Smooth muscle cell (in vitro differentiated cells): ENCODE data around the gene GNAI3. TPM values are rescaled to one million over a fixed set of nuclear protein-coding genes. Genes with fewer than 3 reads are reported as not detected.

Source experiments
- DNase-seq: peaks from one replicate; lab custom pipeline; 2025; ENCODE audit not compliant: unreplicated experiment; lab: John Stamatoyannopoulos, UW
- H2AFZ ChIP-seq: fragments of 200-600 bp; sonication (generic); 2 replicates; pipeline ENCODE4 v1.6.0; 2016; ENCODE audit warnings: antibody characterized with exemption, low read depth, mild to moderate bottlenecking
- H3F3A ChIP-seq: fragments of 200-600 bp; sonication (generic); 2 replicates; pipeline ENCODE4 v1.6.0; 2017; ENCODE audit warnings: antibody characterized with exemption, low read depth
- H3K27ac ChIP-seq: fragments of 200-600 bp; sonication (generic); 2 replicates; pipeline ENCODE4 v1.5.1; 2016; ENCODE audit warnings: low read depth, mild to moderate bottlenecking
- H3K27me3 ChIP-seq: fragments of 200-600 bp; sonication (generic); 2 replicates; pipeline ENCODE4 v1.6.1; 2016; ENCODE audit warnings: low read depth, mild to moderate bottlenecking
- H3K36me3 ChIP-seq: fragments of 200-600 bp; sonication (generic); 2 replicates; pipeline ENCODE4 v1.5.1; 2016; ENCODE audit warnings: low read depth
- H3K4me1 ChIP-seq: fragments of 200-600 bp; sonication (generic); 2 replicates; pipeline ENCODE4 v1.5.1; 2016; ENCODE audit warnings: low read depth
- H3K4me2 ChIP-seq: fragments of 200-600 bp; sonication (generic); 2 replicates; pipeline ENCODE4 v1.6.0; 2016; ENCODE audit warnings: mild to moderate bottlenecking
- H3K4me3 ChIP-seq: fragments of 200-600 bp; sonication (generic); 2 replicates; pipeline ENCODE4 v1.5.1; 2016; ENCODE audit warnings: mild to moderate bottlenecking
- H3K79me2 ChIP-seq: fragments of 200-600 bp; sonication (generic); 2 replicates; pipeline ENCODE4 v1.6.0; 2016; ENCODE audit warnings: low read depth, mild to moderate bottlenecking
- H3K9ac ChIP-seq: fragments of 200-600 bp; sonication (generic); 2 replicates; pipeline ENCODE4 v1.6.0; 2016; ENCODE audit warnings: low read depth
- H3K9me3 ChIP-seq: fragments of 200-600 bp; sonication (generic); replicated peaks from 2 replicates; pipeline ENCODE4 v1.5.1; 2016; ENCODE audit warnings: low read depth
- H4K20me1 ChIP-seq: fragments of 200-600 bp; sonication (generic); 2 replicates; pipeline ENCODE4 v1.6.0; 2016; ENCODE audit warnings: low read depth
- WGBS: methylation state at CpG from one replicate; pipeline ENCODE4 v1.1.7; 2016; ENCODE audit warnings: low lambda C conversion rate; 5-methylcytosine and 5-hydroxymethylcytosine counted together
- polyA plus RNA-seq: library from polyadenylated mRNA; unstranded; fragments of >200 nt; fragmentation: Nextera tagmentation; extraction: Ambion mirVana; gene quantifications from 2 replicates; pipeline ENCODE4 v1.2.1, GENCODE V29; 2016
- total RNA-seq: library from RNA; depleted of rRNA; stranded (reverse); fragments of >200 nt; gene quantifications from 2 replicates; pipeline ENCODE4 v1.2.3, GENCODE V29; 2014
- TF ChIP-seq, protein P1 (sequence below): fragments of 200-600 bp; sonication (generic); IDR thresholded peaks from 2 replicates; pipeline ENCODE4 v1.5.1; 2017; ENCODE audit warnings: borderline replicate concordance, mild to moderate bottlenecking, antibody characterized with exemption; ENCODE audit not compliant: insufficient read depth, poor library complexity, severe bottlenecking

Gene GNAI3
- total and polyA plus RNA-seq, 2 experiments from 2014 or later = 11.4 to 15.4 TPM

DNA sequence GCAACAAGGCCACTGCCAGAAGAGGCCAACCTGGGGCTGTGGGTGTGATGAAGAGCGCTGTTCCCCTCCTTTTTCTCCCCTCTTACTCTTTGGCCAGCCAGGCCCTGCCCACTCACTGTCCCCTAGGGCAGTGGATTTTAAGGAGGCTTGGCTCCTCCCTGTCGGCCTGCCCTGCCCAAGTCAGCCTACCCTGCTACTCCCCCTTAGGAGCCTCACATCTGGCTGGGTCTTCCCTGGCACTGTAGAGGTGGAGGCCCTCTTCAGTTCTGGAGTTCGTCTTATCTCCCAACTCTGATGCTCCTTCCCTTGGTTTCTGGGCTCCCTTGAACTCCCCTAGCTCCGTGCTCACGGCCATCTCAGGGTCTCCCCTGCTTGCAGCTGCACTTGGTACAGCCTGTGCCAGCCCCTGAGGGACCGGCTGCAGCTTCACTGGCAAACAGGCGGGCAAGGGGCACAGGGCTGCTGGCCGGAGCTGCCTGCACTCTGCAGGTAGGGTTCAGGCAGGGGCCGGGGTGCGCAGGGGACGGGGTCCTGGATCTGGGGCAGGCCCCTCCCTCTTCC lies 75.3 kb downstream of the GNAI3 start:
- Histone ChIP-seq H3K4me2 (peak overlapping the region; percentile 96), H3F3A (peaks cover 5% of the 10 kb centered on the region), H3K9ac (no peak overlapping the region), H2AFZ (no peak overlapping the region), H3K27ac (no peak overlapping the region), H4K20me1 (peaks cover 59% of the 10 kb centered on the region), H3K27me3 (no peaks in the 10 kb centered on the region), H3K4me3 (no peak overlapping the region), H3K9me3 (no peaks in the 10 kb centered on the region), H3K4me1 (peaks cover 7% of the 10 kb centered on the region), H3K36me3 (no peaks in the 10 kb centered on the region), H3K79me2 (peaks cover 56% of the 10 kb centered on the region)
- no peak for DNase-seq
- WGBS = 85% methylated on average over 11 of the region's 11 CpGs
- TF ChIP-seq, protein P1, sequence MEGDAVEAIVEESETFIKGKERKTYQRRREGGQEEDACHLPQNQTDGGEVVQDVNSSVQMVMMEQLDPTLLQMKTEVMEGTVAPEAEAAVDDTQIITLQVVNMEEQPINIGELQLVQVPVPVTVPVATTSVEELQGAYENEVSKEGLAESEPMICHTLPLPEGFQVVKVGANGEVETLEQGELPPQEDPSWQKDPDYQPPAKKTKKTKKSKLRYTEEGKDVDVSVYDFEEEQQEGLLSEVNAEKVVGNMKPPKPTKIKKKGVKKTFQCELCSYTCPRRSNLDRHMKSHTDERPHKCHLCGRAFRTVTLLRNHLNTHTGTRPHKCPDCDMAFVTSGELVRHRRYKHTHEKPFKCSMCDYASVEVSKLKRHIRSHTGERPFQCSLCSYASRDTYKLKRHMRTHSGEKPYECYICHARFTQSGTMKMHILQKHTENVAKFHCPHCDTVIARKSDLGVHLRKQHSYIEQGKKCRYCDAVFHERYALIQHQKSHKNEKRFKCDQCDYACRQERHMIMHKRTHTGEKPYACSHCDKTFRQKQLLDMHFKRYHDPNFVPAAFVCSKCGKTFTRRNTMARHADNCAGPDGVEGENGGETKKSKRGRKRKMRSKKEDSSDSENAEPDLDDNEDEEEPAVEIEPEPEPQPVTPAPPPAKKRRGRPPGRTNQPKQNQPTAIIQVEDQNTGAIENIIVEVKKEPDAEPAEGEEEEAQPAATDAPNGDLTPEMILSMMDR = no peak

DNA sequence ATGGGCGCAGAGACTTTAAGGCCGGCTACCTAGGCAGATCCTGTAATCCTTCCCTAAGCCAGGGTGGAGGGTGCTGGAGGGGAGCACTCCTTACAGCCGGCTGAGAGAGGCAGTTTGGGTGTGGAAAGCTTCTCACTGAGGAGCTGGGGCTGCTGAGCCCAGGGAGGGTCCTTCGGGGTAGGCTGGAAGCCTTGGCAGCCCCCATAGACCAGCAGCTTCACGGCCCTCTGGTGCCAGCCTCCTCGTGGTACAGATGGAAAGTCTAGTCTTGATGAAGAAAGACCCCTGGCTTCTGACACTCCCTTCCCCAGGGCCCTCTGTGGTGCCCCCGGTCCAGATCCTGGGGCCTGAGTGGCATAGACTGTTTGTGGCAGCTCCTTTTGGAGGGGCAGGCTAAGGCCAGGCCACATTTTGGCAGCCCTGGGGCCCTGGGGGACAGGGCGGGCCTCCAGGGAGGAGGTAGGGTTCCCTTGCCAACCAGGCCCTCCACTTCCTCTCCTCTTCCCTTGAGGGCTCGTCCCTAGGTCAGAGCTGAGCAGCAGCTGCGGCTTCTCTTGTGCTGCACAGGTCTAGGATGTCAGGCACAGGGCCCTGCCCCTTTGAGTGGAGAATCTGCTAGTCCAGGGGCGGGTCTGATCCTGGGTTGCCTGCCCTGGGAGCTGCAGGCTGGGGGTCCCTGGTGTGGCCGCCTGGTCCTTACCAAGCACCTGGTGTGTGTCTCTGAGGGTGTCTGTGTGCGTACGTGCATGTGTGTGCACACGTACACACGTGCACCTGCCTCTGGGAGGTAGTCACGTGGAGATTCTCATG lies 76.0 kb downstream of the GNAI3 start:
- Histone ChIP-seq H3K79me2 (peaks cover 52% of the 10 kb centered on the region), H2AFZ (no peak overlapping the region), H3K4me3 (no peak overlapping the region), H3K27ac (no peak overlapping the region), H4K20me1 (peaks cover 59% of the 10 kb centered on the region), H3K27me3 (no peaks in the 10 kb centered on the region), H3K36me3 (no peaks in the 10 kb centered on the region), H3F3A (no peaks in the 10 kb centered on the region), H3K9me3 (no peaks in the 10 kb centered on the region), H3K4me2 (no peak overlapping the region), H3K9ac (no peak overlapping the region), H3K4me1 (peaks cover 1% of the 10 kb centered on the region)
- DNase-seq = no peak
- TF ChIP-seq, protein P1 = no peak
- 89% methylated on average over 17 of the region's 17 CpGs for WGBS

GRCh38 chr1:109625176-109625575 lies 76.8 kb downstream of the GNAI3 start:
- no peaks in the 10 kb centered on the region for H3F3A ChIP-seq
- no peaks in the 10 kb centered on the region for H3K27me3 ChIP-seq
- H3K4me1 ChIP-seq = no peaks in the 10 kb centered on the region
- H3K9me3 ChIP-seq = no peaks in the 10 kb centered on the region
- peaks cover 59% of the 10 kb centered on the region for H4K20me1 ChIP-seq
- H3K36me3 ChIP-seq = no peaks in the 10 kb centered on the region
- WGBS = 88% methylated on average over 10 of the region's 16 CpGs
- no peak overlapping the region for H3K27ac ChIP-seq
- no peak for DNase-seq
- no peak overlapping the region for H3K9ac ChIP-seq
- H2AFZ ChIP-seq = no peak overlapping the region
- no peak overlapping the region for H3K4me3 ChIP-seq
- H3K4me2 ChIP-seq = no peak overlapping the region
- TF ChIP-seq, protein P1 = no peak
- peaks cover 46% of the 10 kb centered on the region for H3K79me2 ChIP-seq
